ENCODE data around the gene CCDC148. TPM values are rescaled to one million over a fixed set of nuclear protein-coding genes. Genes with fewer than 3 reads are reported as not detected.

The CCDC148 gene
- total and polyA plus RNA-seq, 8 donors = 0.64 to 6.0 (median 3.5) TPM

GRCh38 chr2:158269143-158269542 is 187.4 kb downstream of the CCDC148 start:
- TF ChIP-seq, protein P1, sequence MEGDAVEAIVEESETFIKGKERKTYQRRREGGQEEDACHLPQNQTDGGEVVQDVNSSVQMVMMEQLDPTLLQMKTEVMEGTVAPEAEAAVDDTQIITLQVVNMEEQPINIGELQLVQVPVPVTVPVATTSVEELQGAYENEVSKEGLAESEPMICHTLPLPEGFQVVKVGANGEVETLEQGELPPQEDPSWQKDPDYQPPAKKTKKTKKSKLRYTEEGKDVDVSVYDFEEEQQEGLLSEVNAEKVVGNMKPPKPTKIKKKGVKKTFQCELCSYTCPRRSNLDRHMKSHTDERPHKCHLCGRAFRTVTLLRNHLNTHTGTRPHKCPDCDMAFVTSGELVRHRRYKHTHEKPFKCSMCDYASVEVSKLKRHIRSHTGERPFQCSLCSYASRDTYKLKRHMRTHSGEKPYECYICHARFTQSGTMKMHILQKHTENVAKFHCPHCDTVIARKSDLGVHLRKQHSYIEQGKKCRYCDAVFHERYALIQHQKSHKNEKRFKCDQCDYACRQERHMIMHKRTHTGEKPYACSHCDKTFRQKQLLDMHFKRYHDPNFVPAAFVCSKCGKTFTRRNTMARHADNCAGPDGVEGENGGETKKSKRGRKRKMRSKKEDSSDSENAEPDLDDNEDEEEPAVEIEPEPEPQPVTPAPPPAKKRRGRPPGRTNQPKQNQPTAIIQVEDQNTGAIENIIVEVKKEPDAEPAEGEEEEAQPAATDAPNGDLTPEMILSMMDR (IDR thresholded peaks at IDR 0.05) = no peak
- Histone ChIP-seq H3K4me1 (no peaks in the 10 kb centered on the region), H3K27me3 (no peaks in the 10 kb centered on the region), H3K9me3 (no peaks in the 10 kb centered on the region), H3K36me3 (no peaks in the 10 kb centered on the region), H3K27ac (no peak overlapping the region), H3K4me3 (no peak overlapping the region)
- no peak for ATAC-seq
- intact Hi-C loops (cut with DNase I) = no loop called here
- DNase-seq = peak in 1 of 4 donors; percentile 10

DNA sequence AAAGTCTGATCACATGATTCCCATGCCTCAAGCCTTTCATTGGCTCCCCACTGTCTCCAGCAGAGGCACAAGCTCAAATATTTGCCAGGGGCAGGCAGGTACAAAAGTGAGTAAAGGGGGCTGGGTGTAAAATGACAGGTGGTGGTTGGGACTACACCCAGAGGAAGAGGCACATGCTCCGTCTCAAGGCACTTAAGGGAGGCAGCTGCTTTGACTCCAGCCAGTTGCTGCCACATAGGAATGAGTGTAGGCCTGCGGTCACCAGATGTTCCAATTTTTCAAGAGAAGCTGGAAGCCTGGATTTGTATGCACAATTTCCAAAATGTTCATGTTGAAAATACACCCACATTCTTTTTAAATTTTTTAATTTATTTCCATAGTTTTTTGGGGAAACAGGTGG is 190.4 kb downstream of the CCDC148 start:
- H3K27ac ChIP-seq = no peak overlapping the region
- no peaks in the 10 kb centered on the region for H3K36me3 ChIP-seq
- intact Hi-C loops (cut with DNase I) = no loop called here
- H3K27me3 ChIP-seq = no peaks in the 10 kb centered on the region
- ATAC-seq (no peak), DNase-seq (no peak)
- no peak overlapping the region for H3K4me3 ChIP-seq
- H3K9me3 ChIP-seq = peaks cover 0 to 2% of the 10 kb centered on the region in 2 donors
- H3K4me1 ChIP-seq = no peaks in the 10 kb centered on the region
- TF ChIP-seq, protein P1 (IDR thresholded peaks at IDR 0.05) = no peak

GRCh38 chr2:158255257-158255656 is 201.3 kb downstream of the CCDC148 start:
- Histone ChIP-seq H3K4me1 (no peaks in the 10 kb centered on the region), H3K27me3 (no peaks in the 10 kb centered on the region), H3K4me3 (no peak overlapping the region), H3K27ac (no peak overlapping the region), H3K36me3 (no peaks in the 10 kb centered on the region), H3K9me3 (no peaks in the 10 kb centered on the region)
- ATAC-seq = no peak
- no peak for DNase-seq
- TF ChIP-seq, protein P1 (IDR thresholded peaks at IDR 0.05) = no peak
- intact Hi-C loops (cut with DNase I) = no loop called here

- Histone ChIP-seq H3K27ac (no peak overlapping the region), H3K4me3 (no peak overlapping the region), H3K36me3 (no peaks in the 10 kb centered on the region), H3K9me3 (no peaks in the 10 kb centered on the region), H3K4me1 (no peaks in the 10 kb centered on the region), H3K27me3 (no peaks in the 10 kb centered on the region)
- DNase-seq (no peak), ATAC-seq (no peak)
- TF ChIP-seq, protein P1 (IDR thresholded peaks at IDR 0.05) = no peak
- intact Hi-C loops (cut with DNase I) = no loop called here
Observed at GRCh38 chr2:158253170-158253569, 203.4 kb downstream of the CCDC148 start.

GRCh38 chr2:158251356-158251755 is 205.2 kb downstream of the CCDC148 start:
- Histone ChIP-seq H3K27ac (no peak overlapping the region), H3K36me3 (no peaks in the 10 kb centered on the region), H3K4me1 (no peaks in the 10 kb centered on the region), H3K4me3 (no peak overlapping the region), H3K27me3 (no peaks in the 10 kb centered on the region), H3K9me3 (no peaks in the 10 kb centered on the region)
- no peak for ATAC-seq
- no peak for DNase-seq
- intact Hi-C loops (cut with DNase I) = no loop called here
- TF ChIP-seq, protein P1 (IDR thresholded peaks at IDR 0.05) = no peak
